PFSK-1 (cell line): Measurements from ENCODE around the gene GOLT1B.

Experiments
- POLR2AphosphoS5 ChIP-seq: IDR thresholded peaks from 2 replicates; pipeline ENCODE4 v1.6.1; 2012; ENCODE audit warnings: low read depth, mild to moderate bottlenecking, control low read depth, low read length, moderate library complexity
- TAF1 ChIP-seq: IDR thresholded peaks from 2 replicates; pipeline ENCODE4 v1.6.1; 2012; ENCODE audit warnings: low read length, control low read depth, borderline replicate concordance; ENCODE audit not compliant: insufficient read depth
- TF ChIP-seq, protein P1 (sequence below), 2 experiments: IDR thresholded peaks; 2 replicates each; pipeline versions ENCODE4 v1.6.1 to v1.8.0; 2011 to 2012; ENCODE audit warnings: low read depth in 2 of 2, low read length in 2 of 2, control low read depth in 1 of 2, inconsistent platforms in 1 of 2, mild to moderate bottlenecking in 1 of 2, moderate library complexity in 1 of 2; ENCODE audit not compliant: insufficient read depth in 1 of 2

DNA sequence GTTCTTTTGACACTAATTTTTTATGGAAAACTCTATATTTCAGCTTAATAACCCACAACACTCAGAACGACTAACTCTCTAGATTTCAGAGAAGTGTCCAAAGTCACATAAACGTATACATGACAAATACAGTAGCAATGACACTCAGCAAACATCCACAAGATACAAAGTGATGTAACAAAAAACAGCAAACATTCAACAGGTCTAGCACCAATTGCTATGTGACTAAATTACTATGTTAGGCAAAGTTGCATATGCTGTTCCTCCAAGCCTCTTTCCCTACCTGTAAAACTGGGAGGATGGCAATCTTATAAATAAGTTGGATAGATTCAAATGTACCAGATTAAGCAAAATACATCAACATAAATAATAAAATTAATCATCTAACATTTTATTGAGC lies 1.8 kb upstream of the GOLT1B start:
- TF ChIP-seq POLR2AphosphoS5 (no peak), TAF1 (no peak)
- TF ChIP-seq, protein P1, sequence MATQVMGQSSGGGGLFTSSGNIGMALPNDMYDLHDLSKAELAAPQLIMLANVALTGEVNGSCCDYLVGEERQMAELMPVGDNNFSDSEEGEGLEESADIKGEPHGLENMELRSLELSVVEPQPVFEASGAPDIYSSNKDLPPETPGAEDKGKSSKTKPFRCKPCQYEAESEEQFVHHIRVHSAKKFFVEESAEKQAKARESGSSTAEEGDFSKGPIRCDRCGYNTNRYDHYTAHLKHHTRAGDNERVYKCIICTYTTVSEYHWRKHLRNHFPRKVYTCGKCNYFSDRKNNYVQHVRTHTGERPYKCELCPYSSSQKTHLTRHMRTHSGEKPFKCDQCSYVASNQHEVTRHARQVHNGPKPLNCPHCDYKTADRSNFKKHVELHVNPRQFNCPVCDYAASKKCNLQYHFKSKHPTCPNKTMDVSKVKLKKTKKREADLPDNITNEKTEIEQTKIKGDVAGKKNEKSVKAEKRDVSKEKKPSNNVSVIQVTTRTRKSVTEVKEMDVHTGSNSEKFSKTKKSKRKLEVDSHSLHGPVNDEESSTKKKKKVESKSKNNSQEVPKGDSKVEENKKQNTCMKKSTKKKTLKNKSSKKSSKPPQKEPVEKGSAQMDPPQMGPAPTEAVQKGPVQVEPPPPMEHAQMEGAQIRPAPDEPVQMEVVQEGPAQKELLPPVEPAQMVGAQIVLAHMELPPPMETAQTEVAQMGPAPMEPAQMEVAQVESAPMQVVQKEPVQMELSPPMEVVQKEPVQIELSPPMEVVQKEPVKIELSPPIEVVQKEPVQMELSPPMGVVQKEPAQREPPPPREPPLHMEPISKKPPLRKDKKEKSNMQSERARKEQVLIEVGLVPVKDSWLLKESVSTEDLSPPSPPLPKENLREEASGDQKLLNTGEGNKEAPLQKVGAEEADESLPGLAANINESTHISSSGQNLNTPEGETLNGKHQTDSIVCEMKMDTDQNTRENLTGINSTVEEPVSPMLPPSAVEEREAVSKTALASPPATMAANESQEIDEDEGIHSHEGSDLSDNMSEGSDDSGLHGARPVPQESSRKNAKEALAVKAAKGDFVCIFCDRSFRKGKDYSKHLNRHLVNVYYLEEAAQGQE (IDR thresholded peaks at IDR 0.05; ENCODE audit: insufficient read depth in 1 of 2, low read depth in 2 of 2, low read length in 2 of 2) = no peak
